ENCODE data around the gene CPEB2.

CPEB2 gene

DNA sequence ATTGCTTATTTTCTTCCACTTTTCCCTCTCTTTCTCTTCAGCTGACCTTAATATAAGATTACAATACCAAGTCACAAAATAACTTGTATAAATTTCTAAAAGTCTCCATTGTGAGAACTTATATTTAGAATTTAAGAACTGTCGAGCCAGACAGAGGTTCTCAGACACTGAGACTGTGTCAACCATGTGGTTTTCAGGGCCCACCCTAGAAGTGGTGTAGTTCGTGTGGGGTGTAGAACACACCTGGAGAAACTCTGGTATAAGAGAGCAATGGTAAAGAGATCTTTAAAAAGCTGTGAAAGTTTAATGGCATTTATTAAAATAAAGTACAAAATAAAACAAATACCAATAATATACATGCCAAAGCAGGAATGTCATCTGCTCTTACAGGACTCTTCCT is 19.7 kb downstream of the CPEB2 start:
- H3K9me3 ChIP-seq (ENCODE audit: control insufficient read depth, insufficient read depth, low read length) = no peaks in the 10 kb centered on the region
- no peak for TF ChIP-seq EZH2phosphoT487 (IDR thresholded peaks at IDR 0.05; ENCODE audit: borderline replicate concordance, low read length)
- TF ChIP-seq, protein P1, sequence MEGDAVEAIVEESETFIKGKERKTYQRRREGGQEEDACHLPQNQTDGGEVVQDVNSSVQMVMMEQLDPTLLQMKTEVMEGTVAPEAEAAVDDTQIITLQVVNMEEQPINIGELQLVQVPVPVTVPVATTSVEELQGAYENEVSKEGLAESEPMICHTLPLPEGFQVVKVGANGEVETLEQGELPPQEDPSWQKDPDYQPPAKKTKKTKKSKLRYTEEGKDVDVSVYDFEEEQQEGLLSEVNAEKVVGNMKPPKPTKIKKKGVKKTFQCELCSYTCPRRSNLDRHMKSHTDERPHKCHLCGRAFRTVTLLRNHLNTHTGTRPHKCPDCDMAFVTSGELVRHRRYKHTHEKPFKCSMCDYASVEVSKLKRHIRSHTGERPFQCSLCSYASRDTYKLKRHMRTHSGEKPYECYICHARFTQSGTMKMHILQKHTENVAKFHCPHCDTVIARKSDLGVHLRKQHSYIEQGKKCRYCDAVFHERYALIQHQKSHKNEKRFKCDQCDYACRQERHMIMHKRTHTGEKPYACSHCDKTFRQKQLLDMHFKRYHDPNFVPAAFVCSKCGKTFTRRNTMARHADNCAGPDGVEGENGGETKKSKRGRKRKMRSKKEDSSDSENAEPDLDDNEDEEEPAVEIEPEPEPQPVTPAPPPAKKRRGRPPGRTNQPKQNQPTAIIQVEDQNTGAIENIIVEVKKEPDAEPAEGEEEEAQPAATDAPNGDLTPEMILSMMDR (IDR thresholded peaks at IDR 0.05; ENCODE audit: low read depth, low read length, poor library complexity, severe bottlenecking) = no peak
- no peaks in the 10 kb centered on the region for H3K9me2 ChIP-seq (replicated peaks; ENCODE audit: control insufficient read depth, low read length)
- H3K4me2 ChIP-seq (ENCODE audit: low read length) = no peak overlapping the region
- no peaks in the 10 kb centered on the region for H3F3A ChIP-seq (ENCODE audit: control insufficient read depth, insufficient read depth)
- no peak overlapping the region for H3K4me3 ChIP-seq (ENCODE audit: low read length)
- H3K79me2 ChIP-seq (ENCODE audit: control insufficient read depth, low read length) = no peaks in the 10 kb centered on the region
- no peaks in the 10 kb centered on the region for H4K20me1 ChIP-seq (ENCODE audit: control insufficient read depth, insufficient read depth, low read depth, low read length)
- H3K27ac ChIP-seq (ENCODE audit: low read depth, low read length) = no peak overlapping the region
- H3K4me1 ChIP-seq (ENCODE audit: control insufficient read depth, low read length) = no peaks in the 10 kb centered on the region
- H3K36me3 ChIP-seq (ENCODE audit: control insufficient read depth, low read length) = peaks cover 10% of the 10 kb centered on the region
- no peaks in the 10 kb centered on the region for H3K27me3 ChIP-seq (ENCODE audit: control insufficient read depth, low read length)

DNA sequence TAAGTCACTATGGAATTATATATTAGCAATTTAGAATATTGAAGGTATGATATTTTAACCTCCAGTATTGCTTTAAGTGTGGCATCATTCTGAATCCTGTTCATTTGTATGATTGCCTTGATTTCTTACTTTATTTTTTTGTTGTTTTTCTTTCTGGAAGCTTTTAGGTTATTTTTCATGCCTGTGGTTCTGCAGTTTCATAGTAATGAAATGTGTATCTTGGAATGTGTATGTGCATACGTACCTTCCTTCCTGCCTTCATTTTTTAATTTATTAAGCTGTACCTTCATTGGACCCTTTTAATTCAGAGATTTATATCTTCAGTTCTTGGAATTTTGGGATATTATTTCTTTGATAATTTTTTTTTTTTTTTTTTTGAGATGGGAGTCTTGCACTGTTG is 22.1 kb downstream of the CPEB2 start:
- no peak for TF ChIP-seq EZH2phosphoT487 (IDR thresholded peaks at IDR 0.05; ENCODE audit: borderline replicate concordance, low read length)
- TF ChIP-seq, protein P1 (IDR thresholded peaks at IDR 0.05; ENCODE audit: low read depth, low read length, poor library complexity, severe bottlenecking) = no peak
- H3K9me3 ChIP-seq (ENCODE audit: control insufficient read depth, insufficient read depth, low read length) = no peaks in the 10 kb centered on the region
- H3K27me3 ChIP-seq (ENCODE audit: control insufficient read depth, low read length) = no peaks in the 10 kb centered on the region
- H4K20me1 ChIP-seq (ENCODE audit: control insufficient read depth, insufficient read depth, low read depth, low read length) = no peaks in the 10 kb centered on the region
- H3K27ac ChIP-seq (ENCODE audit: low read depth, low read length) = no peak overlapping the region
- no peaks in the 10 kb centered on the region for H3K4me1 ChIP-seq (ENCODE audit: control insufficient read depth, low read length)
- no peak overlapping the region for H3K4me3 ChIP-seq (ENCODE audit: low read length)
- H3K9me2 ChIP-seq (replicated peaks; ENCODE audit: control insufficient read depth, low read length) = no peaks in the 10 kb centered on the region
- no peak overlapping the region for H3K4me2 ChIP-seq (ENCODE audit: low read length)
- no peaks in the 10 kb centered on the region for H3F3A ChIP-seq (ENCODE audit: control insufficient read depth, insufficient read depth)
- peaks cover 7% of the 10 kb centered on the region; the same call in 1 of the 2 replicates for H3K36me3 ChIP-seq (ENCODE audit: control insufficient read depth, low read length)
- H3K79me2 ChIP-seq (ENCODE audit: control insufficient read depth, low read length) = no peaks in the 10 kb centered on the region

DNA sequence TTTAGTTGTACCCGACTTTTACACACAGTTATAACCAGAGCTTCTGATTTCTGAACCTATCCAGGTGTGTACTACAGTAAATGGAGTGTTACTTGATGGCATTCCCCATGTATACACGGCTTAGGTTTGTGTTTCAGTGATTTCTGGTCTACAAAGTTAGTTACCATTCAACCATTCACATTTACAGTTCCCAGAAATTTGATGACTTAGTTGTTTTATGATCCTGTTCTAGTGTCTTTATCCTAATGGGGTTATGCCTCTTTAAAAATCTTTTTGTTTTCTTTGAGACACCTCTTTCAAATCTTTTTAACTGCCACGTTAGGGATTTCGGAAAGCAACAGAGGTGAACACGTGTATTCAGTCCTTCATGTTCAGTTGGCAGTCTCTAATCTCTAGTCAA is 23.4 kb downstream of the CPEB2 start:
- Histone ChIP-seq H3K27ac (ENCODE audit: low read depth, low read length) (no peak overlapping the region), H3K79me2 (ENCODE audit: control insufficient read depth, low read length) (no peaks in the 10 kb centered on the region), H3K27me3 (ENCODE audit: control insufficient read depth, low read length) (no peaks in the 10 kb centered on the region), H3F3A (ENCODE audit: control insufficient read depth, insufficient read depth) (no peaks in the 10 kb centered on the region), H3K36me3 (ENCODE audit: control insufficient read depth, low read length) (no peaks in the 10 kb centered on the region; the same call in 1 of the 2 replicates), H4K20me1 (ENCODE audit: control insufficient read depth, insufficient read depth, low read depth, low read length) (no peaks in the 10 kb centered on the region), H3K4me2 (ENCODE audit: low read length) (no peak overlapping the region), H3K9me3 (ENCODE audit: control insufficient read depth, insufficient read depth, low read length) (no peaks in the 10 kb centered on the region), H3K9me2 (replicated peaks; ENCODE audit: control insufficient read depth, low read length) (no peaks in the 10 kb centered on the region), H3K4me1 (ENCODE audit: control insufficient read depth, low read length) (no peaks in the 10 kb centered on the region), H3K4me3 (ENCODE audit: low read length) (no peak overlapping the region)
- TF ChIP-seq, protein P1 (IDR thresholded peaks at IDR 0.05; ENCODE audit: low read depth, low read length, poor library complexity, severe bottlenecking) = no peak
- no peak for TF ChIP-seq EZH2phosphoT487 (IDR thresholded peaks at IDR 0.05; ENCODE audit: borderline replicate concordance, low read length)
